AG09309 (cell line): Measurements from ENCODE around the gene NCAM1.

Source experiments
- DNase-seq: peaks from one replicate; pipeline ENCODE4 v3.0.0-alpha.2; 2010; ENCODE audit warnings: low read depth
- H3K4me3 ChIP-seq: 2 replicates; pipeline ENCODE4 v1.5.1; 2011; ENCODE audit warnings: mild to moderate bottlenecking, low read depth, low read length, moderate library complexity; ENCODE audit not compliant: control insufficient read depth
- TF ChIP-seq, protein P1 (sequence below): IDR thresholded peaks from 2 replicates; pipeline ENCODE4 v1.5.1; 2011; ENCODE audit warnings: mild to moderate bottlenecking, low read depth, low read length, inconsistent platforms; ENCODE audit not compliant: insufficient read depth, control insufficient read depth; ENCODE audit errors: missing control alignments

The NCAM1 gene

DNA sequence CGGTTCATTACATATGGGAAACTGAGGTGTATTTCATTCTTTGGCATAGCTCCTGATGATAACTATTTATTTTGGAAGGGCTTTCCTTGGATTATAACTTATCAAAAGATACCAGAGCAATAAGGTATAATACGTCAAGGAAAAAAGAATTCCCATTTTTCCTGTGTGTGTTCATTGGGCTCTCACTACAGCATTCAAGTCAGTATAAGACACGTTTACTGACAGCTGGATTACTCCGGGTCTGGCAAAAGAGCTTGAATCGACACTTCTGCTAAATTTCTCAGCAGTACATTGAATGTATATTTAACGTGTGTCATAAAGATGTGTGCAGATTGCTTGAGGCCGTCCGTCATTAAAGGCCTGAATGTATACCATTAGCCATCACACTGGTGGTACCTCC, 163.4 kb downstream of the NCAM1 start:
- DNase-seq, result no peak
- TF ChIP-seq, protein P1, sequence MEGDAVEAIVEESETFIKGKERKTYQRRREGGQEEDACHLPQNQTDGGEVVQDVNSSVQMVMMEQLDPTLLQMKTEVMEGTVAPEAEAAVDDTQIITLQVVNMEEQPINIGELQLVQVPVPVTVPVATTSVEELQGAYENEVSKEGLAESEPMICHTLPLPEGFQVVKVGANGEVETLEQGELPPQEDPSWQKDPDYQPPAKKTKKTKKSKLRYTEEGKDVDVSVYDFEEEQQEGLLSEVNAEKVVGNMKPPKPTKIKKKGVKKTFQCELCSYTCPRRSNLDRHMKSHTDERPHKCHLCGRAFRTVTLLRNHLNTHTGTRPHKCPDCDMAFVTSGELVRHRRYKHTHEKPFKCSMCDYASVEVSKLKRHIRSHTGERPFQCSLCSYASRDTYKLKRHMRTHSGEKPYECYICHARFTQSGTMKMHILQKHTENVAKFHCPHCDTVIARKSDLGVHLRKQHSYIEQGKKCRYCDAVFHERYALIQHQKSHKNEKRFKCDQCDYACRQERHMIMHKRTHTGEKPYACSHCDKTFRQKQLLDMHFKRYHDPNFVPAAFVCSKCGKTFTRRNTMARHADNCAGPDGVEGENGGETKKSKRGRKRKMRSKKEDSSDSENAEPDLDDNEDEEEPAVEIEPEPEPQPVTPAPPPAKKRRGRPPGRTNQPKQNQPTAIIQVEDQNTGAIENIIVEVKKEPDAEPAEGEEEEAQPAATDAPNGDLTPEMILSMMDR, result no peak
- H3K4me3 ChIP-seq, result no peak overlapping the region

DNA sequence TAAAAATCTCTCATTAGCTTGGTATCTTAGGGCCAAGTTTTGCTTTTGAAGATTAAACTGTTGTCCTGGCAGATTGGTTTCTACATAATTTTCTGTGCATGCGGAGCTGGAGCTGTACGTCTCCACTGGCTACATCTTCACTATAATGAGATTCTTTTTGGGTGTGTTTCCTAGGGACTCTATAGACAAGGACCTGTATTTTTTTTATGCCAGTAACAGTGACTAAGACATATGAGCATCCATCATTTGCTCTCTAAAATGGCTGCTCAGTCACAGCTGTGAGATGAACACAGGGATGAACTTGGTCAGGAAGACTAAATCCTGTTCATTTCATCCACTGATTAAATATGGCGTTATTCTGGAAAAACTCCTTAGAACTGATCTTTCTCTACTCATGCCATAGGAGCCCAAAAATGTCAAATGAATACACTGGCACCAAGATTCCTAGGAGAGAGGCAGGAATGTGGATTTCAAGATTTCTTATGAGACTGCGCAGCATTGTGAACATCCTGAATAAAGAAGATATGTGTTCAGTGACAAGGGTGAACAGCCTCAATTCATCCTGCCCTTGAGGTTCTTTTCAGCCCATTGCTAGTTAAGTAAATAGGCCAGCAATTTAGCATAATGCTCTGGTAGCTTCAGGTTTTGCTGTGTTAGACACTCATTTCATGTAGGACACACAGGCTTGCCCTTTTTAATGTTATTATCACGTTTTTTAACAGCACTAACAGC, 168.2 kb downstream of the NCAM1 start:
- H3K4me3 ChIP-seq, result no peak overlapping the region
- no peak for DNase-seq
- TF ChIP-seq, protein P1, result no peak

DNA sequence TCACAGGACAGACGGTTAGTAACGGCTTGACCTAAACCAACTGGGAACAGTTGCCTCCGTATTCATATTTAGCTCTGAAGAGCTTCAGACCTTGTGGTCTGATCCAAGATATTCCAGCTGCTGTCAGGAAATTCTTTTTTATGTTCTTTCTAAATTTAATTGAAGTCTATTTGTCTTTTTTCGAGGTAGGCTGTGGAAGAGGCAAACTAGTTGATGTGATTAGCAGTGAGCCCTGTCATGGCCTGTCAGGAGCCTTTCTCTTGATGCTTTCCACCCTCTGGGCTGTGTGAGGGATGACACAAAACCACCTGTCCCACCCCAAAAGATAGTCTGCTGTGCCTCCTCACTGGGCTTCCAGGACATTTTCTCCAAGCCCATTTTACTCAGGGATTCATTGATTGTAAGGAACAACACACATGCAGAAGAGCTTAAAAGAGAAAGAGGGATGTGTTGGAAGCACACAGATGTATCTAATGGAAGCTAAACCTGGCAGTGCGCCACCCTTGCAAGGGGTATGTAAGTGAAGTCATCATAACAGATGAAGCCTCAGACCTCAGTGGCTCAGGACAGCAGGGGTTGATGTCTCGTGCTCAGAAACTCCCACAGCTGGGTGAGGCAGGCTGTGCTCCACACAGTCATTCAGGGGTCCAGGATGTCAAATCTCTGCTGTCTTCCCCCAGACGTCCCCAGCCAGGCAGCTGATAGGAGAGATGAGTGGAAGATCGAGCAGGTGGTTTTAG, 170.0 kb downstream of the NCAM1 start:
- no peak for DNase-seq
- no peak overlapping the region for H3K4me3 ChIP-seq
- TF ChIP-seq, protein P1, result no peak

DNA sequence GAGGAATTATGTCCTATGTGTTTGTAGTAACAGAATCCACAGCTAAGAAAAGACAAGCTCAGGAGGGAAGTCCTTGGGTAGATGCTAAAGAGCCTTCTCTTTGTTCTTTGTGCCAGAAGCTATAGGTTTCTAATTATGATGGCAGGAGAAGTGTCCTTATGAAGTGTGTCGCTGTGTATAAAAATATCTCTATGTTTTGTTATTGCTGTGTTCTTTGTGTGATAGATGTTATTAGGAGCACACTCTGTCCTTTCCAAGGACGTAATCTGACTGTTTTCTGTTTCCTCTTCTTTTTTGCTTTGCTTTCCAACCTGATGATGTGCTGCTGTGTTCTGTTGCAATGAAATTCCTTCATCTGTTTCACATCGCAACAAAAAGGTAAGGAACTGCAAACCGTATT, 171.9 kb downstream of the NCAM1 start:
- TF ChIP-seq, protein P1, result no peak
- no peak for DNase-seq

DNA sequence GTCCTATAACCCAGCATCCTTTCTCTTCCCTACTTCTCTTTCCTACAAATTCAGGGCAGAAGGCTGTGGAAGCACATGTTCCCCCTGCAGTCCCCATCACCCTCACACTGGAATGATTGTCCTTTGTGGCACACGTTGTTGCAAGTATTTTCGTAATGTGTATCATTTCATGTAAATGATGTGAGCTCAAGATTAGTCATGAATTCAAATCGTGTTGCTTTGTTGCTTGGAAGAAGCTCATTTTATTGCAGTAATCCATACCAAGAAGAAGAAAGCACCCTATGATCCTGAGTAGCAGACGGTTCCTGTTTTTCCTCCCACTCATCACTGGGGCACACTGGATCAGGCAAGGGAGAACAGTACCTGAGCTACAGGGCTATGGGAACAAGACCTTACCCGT, 173.4 kb downstream of the NCAM1 start:
- no peak overlapping the region for H3K4me3 ChIP-seq
- TF ChIP-seq, protein P1, result no peak
- DNase-seq, result no peak

More for the DNA sequence above, 171.9 kb downstream of the NCAM1 start:
- no peak overlapping the region for H3K4me3 ChIP-seq

DNA sequence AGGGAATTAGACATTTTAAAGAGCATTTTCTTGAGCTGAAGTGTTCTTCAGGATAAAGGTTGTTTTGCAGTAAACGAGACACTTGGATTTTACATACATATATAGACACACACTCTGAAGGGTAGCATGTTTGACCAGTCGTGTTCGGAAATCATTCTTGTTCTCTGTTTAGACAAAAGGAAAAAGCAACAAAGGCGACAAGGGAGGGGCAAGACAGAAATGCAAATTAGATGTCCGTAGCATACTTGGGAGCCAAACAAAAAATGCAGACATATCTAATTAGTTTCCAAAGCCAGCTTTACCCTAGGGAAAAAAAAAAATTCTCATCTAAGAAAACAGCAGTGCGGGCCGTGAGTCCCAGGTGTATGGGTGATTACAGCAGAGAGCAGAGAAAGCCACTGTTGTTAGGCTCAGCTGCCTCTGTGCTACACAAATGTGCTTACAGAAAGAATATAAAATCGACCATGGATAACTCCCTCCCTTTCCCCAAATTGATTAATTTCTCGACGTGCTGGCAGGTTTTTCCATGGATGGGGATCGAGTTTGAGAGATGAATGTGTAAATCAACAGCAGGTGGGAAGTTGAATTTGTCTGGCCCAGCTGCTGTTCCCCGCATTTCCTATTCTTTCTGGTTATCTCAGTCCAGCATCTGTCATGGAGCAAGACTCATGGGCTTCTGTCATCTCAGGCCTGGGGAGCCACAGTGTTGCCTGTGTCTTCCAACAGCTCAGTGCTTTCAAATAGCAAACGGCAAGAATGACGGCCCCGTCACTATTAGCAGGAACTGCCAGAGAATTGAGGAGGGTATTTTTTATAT, 176.7 kb downstream of the NCAM1 start:
- no peak overlapping the region for H3K4me3 ChIP-seq
- DNase-seq, result no peak
- TF ChIP-seq, protein P1, result no peak
